Kidney epithelial cell (primary cell): ENCODE results near the gene PC. TPM values are rescaled to one million over a fixed set of nuclear protein-coding genes. Genes with fewer than 3 reads are reported as not detected.

Experiments
- DNase-seq: peaks from one replicate; pipeline ENCODE4 v3.0.0-alpha.2; 2010; ENCODE audit warnings: low read depth
- H3K27me3 ChIP-seq: 2 replicates; pipeline ENCODE4 v1.6.0; 2011; ENCODE audit warnings: low read length; ENCODE audit not compliant: control insufficient read depth, insufficient read depth
- H3K36me3 ChIP-seq: 2 replicates; pipeline ENCODE4 v1.5.1; 2011; ENCODE audit warnings: low read length; ENCODE audit not compliant: control insufficient read depth, insufficient read depth
- H3K4me3 ChIP-seq: 2 replicates; pipeline ENCODE4 v1.5.1; 2011; ENCODE audit warnings: low read depth, mild to moderate bottlenecking, control low read depth, low read length
- CTCF ChIP-seq: IDR thresholded peaks from 2 replicates; pipeline ENCODE4 v1.5.1; 2011; ENCODE audit warnings: mild to moderate bottlenecking, moderate library complexity, low read length, control low read depth, inconsistent platforms; ENCODE audit not compliant: insufficient read depth, poor library complexity, severe bottlenecking
- total RNA-seq: library from RNA; depleted of rRNA; stranded (reverse); fragments of >200 nt; gene quantifications from 2 replicates; pipeline ENCODE4 v1.2.3, GENCODE V29; 2015

PC gene
- total RNA-seq, 1 donor from 2014 or later = 10.1 TPM

DNA sequence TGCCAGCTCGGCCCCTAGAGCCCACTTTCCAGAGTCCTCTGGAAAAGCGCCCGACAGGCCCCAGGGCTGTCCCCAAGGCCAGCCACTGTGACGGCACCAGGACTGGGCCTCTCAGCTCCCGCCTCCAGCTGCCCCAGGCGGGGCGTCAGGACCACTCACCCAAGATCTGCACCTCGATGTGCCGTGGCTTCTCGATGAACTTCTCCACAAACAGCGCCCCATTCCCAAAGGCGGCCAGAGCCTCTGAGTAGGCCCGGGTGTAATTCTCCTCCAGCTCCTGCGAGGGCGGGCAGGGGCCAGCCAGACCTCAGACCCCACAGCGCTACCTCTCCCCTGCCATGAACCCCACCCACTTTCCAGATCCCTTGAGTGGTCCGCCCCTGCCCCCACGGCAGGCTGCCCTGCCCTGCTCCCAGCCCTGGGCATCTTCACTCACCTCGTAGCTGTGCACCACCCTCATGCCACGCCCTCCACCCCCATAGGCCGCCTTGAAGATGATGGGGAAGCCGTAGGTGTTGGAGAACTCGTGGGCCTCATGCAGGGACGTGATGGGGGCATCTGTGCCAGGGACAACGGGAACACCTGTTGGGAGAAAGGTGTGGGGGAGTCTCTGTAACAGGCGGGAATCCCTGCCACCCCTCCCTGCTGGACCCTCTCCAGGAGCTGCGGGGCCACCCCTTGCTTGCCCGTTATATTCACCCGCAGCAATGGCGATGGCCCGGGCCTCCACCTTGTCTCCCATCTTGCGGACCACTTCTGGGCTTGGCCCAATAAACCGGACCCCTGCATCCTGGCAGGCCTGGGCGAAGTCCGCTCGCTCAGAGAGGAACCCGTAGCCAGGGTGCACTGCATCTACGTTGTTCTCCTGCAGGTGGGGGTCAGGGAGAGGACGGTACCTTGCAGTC is 87.3 kb downstream of the PC start:
- H3K4me3 ChIP-seq = no peak overlapping the region
- H3K27me3 ChIP-seq = peaks cover 3% of the 10 kb centered on the region
- TF ChIP-seq CTCF = no peak
- no peak for DNase-seq
- H3K36me3 ChIP-seq = no peaks in the 10 kb centered on the region

- TF ChIP-seq CTCF = no peak
- Histone ChIP-seq H3K4me3 (no peak overlapping the region), H3K36me3 (no peaks in the 10 kb centered on the region)
Measured at GRCh38 chr11:66870131-66870530, 88.1 kb downstream of the PC start.

GRCh38 chr11:66869567-66869870 is 88.7 kb downstream of the PC start:
- DNase-seq = no peak
- no peak for TF ChIP-seq CTCF

More at GRCh38 chr11:66870131-66870530, 88.1 kb downstream of the PC start:
- DNase-seq = no peak
- H3K27me3 ChIP-seq = no peaks in the 10 kb centered on the region

GRCh38 chr11:66868726-66869566 is 89.2 kb downstream of the PC start:
- Histone ChIP-seq H3K27me3 (no peaks in the 10 kb centered on the region), H3K4me3 (no peak overlapping the region), H3K36me3 (no peaks in the 10 kb centered on the region)
- TF ChIP-seq CTCF = peak; percentile 48
- no peak for DNase-seq

More at GRCh38 chr11:66869567-66869870, 88.7 kb downstream of the PC start:
- Histone ChIP-seq H3K36me3 (no peaks in the 10 kb centered on the region), H3K27me3 (no peaks in the 10 kb centered on the region), H3K4me3 (no peak overlapping the region)

- H3K36me3 ChIP-seq = no peaks in the 10 kb centered on the region
- no peaks in the 10 kb centered on the region for H3K27me3 ChIP-seq
- no peak for TF ChIP-seq CTCF
- H3K4me3 ChIP-seq = no peak overlapping the region
- no peak for DNase-seq
Measured at GRCh38 chr11:66868082-66868725, 90.0 kb downstream of the PC start.
